ENCODE measurements around the gene ARPC1B.

The ARPC1B gene

DNA sequence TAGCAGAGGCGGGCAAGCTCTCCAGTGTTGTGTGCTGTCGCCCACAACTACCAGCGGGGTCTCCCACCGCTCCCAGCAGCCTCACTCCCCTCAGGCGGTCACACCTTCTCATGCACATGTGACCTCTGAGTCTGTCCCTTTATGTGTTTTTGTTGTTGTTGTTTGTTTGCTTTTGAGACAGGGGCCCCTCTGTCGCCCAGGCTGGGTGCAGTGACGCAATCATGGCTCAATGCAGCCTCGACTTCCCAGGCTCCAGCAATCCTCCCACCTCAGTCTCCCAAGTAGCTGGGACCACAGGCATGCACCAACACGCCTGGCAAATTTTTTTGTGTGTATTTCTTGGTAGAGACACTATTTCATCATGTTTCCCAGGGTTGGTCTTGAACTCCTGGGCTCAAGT lies 65.7 kb downstream of the ARPC1B start:
- no peak for DNase-seq (ENCODE audit: low read depth in 2 of 3, low spot score in 2 of 3)

Measured in activated CD8-positive, alpha-beta memory T cell treated with anti-CD3 and anti-CD28 coated beads for 48 hours (primary cell).